ENCODE measurements around the gene ZNF518B.

The ZNF518B gene, protein sequence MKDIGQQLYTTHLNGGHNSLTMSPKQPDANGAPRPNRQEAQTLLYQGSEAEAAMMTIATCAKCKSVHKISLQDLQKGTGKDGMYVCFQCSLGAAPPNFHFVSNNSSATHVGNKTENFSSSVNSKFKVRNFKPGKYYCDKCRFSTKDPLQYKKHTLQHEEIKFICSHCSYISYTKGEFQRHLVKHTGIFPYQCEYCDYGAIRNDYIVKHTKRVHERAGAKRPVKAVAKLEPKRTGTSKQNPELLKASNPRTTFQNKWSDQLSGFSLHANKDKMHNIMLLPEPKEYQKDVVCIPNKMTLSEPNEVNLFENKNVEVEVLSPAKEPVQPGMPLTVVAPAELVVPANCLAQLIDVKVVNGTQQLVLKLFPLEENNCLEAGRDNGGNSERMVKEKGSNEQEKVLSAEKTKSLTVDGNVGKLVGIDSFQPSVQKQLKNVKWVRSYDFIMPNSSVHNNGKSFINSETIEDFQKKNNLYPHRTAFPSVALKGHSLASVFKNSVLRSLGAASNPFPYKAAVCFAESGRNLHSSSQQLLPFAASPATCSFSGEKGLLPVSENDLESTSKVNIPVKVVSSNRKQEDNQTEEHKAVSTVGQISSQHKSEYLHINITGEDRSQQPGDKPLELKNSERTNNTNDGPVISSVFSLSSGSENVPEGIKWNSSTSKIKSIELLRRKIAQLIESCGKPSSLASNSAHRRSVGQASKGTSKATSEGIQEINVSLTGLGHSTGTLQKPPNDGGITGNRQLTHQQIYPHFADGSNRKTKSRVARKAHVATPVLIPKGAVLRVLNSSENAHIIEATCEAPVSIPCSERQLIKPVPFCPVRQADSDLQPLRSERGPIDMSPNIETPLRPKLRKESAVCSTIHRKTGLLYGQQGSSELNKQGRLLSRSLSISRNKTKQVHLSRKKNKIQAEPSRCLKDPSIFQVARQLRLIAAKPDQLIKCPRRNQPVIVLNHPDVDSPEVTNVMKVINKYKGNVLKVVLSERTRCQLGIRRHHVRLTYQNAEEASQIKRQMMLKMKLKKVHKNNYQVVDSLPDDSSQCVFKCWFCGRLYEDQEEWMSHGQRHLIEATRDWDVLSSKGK

GRCh38 chr4:10457255-10457801, at the start of gene ZNF518B:
ZNF518B (minus strand) TSS chr4:10457426; CDS start chr4:10446328, 11,098 bp downstream.
- peak; percentile 36 for DNase-seq

DNA sequence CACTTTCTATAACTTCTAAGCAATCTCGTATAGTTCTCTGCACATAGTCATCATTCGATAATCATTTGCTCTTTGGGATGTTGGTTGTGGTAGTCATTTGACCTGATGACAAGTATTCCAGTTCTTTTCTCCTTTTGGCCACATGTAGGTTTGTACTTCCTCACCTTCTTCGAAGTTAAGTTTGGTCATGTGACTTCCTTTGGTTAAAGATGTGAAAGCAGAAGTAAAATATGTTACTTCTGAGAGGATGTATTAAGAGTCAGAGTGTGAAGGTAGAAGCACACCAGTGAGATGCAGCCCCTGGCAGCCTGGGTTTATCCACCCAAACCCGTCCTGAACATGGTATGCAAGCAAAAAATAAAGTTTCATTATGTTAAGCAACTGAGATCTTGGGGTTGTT, 48.9 kb upstream of the ZNF518B start:
- DNase-seq: no peak

DNA sequence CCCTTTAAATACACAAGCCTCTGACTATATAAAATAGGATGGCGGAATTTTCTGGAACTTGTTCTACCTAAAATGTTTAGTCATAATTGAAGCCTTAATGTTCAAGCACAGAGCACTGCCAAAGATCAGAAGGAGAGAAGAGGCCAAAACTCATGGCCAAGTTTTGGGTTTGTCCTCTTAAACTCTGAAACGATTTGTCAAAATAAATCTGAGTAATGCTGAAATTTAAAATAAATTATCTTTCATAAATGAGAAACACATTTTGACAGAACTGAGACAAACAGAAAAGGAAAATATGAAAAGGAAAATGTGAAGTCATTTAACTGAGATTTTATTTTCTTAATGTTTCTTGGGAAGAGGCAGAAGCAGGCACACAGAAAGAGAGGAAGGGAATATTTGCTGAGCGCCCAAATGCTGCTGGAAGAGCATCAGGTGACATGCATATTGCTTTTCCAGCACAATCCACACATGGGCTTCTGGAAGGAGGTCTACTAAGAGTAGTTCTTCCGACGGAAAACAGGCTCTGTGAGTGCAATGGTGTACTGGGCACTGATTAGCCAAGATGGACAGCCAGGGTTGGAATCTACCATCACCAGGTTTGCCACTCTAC, 47.4 kb upstream of the ZNF518B start:
- DNase-seq: no peak

- no peak for DNase-seq
These were observed 45.5 kb upstream of the ZNF518B start for GRCh38 chr4:10502717-10503116.

DNA sequence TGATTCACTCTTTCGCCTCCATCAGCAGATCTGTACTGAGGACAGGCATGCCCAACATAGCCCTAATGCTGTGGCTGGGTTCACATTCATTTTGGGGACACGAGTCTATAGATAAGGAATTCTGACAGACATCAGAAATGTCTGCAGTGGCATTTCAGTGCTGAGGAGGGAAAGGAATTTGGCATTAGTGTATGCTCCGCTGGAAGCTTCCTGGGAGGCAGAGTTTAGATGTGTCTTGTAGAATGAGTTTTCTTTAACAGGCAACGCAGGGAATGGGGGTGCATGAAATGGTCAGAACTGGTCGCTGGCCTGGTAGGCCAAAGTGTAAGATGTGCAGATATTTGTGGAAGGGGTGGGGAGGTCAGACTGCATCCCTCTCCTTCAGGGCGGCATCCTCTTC, 43.5 kb upstream of the ZNF518B start:
- no peak for DNase-seq

DNA sequence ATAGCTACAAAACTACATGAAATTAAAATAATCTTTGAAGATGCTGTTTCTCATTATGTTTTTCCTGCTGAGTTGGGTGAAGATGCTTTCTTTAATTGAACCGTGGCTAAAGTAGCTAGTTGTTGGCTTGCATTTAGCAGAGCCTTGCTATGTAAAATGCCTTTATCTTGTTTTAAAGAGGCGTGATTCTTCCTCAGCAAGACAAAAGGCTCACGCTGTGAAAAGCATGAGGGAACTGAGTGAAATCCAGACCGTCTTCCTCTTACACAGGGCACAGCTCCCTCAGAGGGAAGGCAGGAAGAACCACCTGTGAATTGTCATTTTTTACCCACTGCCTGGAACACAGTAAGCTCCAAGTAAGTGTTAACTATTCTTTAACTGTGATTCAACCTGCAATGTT, 39.0 kb upstream of the ZNF518B start:
- no peak for DNase-seq

- DNase-seq: no peak
These were observed 38.4 kb upstream of the ZNF518B start for GRCh38 chr4:10495651-10496050.

DNA sequence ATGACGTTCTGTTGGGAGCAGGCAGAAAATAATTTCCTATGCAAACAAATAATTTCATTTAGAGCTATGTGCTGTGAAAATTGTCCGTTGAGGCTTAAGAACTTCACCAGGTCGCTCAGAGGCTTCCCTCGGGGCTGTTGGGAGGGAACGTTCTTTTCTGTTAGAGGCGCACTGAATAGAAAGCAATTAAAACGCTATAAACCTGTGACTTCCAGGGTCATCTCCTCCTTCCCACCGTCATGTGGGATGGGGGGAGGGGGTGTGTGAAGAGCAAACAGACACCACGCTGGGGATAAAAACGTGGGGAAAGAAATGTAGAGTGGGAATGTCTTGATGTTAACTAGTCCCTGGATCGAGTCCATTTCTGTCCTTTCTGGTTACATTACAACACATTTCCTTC, 35.2 kb upstream of the ZNF518B start:
- DNase-seq: no peak

DNA sequence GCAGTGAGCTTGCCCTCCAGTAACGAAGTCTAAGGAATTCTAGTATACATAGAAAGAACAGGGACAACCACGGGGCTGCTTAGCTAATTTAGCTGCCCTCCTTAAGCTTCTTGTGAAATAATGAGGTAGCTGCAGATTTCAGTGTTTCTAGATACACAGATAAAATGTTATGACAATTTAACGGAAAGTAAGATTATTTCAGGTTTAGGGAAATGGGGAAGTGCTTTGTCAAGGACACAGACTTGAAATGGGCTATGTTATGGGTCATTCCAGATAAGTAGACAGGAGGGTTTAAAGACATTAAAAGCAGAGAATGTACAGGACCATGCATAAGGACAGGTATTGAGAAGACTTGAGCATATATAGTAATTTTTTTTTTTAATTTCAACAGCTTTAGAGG, 34.2 kb upstream of the ZNF518B start:
- DNase-seq: no peak

DNA sequence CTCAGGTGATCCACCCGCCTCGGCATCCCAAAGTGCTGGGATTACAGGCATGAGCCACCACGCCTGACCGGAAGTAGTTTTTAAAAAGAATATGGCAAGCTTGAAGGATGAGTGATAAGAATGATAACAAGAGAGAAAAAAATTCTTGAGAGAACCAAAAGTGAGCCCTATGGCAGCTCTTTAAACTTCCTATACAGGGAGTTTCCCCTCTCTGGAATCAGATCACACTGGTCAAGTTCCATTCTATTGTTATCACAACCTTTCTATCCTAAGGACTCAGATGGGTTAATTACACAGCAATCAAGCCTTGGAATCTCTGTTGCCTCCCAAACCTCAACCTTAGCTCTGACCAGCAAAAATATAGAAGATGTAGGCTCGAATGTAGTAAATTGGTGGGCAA, 33.8 kb upstream of the ZNF518B start:
- DNase-seq: no peak

GRCh38 chr4:10482913-10483312, 25.7 kb upstream of the ZNF518B start:
- DNase-seq: no peak

DNA sequence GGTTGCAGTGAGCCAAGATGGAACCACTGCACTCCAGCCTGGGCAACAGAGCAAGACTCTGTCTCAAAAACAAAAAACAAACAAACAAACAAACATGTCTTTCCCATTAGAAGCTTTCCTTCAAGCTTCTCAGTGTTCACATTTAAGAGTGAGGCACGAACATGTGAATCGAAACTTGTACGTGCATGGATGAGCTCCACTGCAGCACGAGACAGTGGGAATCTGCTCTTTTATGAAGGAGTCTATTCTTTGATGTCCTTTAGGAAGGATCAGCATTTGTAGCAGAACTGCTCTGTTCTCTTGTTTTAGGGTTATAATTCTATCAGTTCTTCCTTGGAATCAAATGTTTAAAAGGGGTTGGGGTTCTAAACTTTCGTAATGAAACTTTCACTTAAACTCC, 23.4 kb upstream of the ZNF518B start:
- no peak for DNase-seq

DNA sequence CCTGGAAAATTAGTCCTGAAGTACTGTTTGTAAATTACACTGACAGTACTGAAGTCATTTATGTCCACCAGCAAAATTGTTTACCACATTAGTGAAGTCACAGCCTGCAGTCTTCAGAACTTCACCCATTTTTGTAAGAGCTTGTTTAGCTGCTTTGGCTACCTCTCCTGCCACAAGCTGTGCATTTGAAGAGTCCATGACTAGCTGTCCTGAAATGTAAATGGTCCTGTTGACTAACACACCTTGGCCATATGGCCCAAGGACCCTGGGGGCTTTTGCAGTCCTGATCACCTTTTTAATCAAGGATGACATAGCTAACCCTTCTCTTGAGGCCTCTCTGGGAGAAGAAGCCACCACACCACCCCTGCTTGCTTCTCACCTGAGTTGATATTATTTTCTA, 21.4 kb upstream of the ZNF518B start:
- DNase-seq: no peak

DNA sequence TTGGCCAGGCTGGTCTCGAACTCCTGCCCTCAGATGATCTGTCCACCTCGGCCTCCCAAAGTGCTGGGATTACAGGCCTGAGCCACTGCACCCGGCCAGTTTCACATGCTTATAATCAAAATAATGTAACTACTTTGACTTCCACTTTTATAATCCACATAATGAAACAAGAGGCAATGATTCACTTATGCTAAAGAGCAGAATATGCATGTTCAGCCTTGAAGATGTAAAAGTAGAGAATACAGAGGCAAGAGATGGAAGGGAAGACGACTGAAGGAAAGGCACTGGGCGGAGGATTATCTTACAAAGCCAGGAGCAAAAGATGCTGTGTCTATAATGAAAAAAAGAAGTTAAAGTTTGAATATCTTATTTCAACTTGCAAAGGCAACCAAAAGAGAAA, 13.3 kb upstream of the ZNF518B start:
- no peak for DNase-seq

DNA sequence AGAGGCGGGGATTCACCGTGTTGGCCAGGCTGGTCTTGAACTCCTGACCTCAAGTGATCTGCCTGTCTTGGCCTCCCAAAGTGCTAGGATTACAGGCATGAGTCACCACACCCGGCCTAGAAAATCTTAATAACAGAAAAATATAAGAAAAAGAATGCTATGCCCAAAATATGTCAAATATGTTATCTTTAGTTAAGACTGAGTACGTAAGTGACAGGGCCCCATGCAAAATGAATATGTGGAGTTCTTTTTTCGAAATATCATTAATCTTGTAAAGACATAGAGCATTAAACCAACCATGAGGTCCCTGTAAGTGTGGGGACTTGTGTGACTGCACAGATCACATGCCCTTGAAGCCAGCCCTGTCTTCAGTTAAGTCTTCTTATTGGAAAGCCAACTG, 8.9 kb upstream of the ZNF518B start:
- no peak for DNase-seq

DNA sequence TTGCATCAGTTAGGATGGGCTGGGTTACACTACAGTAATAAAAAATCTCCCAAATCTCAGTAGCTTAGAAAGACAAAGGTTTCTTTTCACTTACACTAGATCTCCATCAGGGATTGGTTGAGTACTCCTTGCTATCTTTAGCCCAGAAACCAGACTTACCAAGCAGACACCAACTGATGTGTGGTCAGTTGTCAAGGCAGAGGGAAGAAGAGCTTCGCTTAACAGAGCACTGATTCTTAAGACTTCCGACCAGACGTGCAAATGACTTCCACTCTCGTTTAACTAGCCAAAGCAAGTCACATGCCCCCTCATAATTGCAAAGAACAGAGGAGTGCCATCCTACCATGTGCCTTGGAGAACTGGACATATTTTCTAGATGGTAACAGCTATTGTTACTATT, 5.7 kb upstream of the ZNF518B start:
- no peak for DNase-seq

- DNase-seq: no peak
These were observed 4.7 kb upstream of the ZNF518B start for GRCh38 chr4:10461850-10462400.

GRCh38 chr4:10461091-10461849, 4.0 kb upstream of the ZNF518B start:
- no peak for DNase-seq

GRCh38 chr4:10460313-10461047, 3.3 kb upstream of the ZNF518B start:
- DNase-seq: no peak

DNA sequence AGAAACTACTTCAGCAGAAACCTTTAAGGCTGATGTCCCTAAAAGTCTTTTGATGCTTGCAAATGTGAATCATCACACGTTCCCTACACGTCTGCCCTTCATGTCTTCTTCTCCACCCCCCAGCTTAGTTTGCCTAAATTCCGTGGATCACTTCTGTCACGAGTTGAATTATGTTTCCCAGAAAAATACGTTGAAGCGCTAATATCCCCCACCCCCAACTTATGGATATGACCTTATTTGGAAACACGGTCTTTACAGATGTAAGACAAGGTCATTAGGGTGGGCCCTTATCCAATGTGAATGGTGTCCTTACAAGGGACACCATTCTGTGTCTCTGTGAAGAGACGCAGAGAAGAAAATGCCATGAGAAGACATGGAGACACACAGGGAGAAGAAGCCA, 2.1 kb upstream of the ZNF518B start:
- DNase-seq: no peak

DNA sequence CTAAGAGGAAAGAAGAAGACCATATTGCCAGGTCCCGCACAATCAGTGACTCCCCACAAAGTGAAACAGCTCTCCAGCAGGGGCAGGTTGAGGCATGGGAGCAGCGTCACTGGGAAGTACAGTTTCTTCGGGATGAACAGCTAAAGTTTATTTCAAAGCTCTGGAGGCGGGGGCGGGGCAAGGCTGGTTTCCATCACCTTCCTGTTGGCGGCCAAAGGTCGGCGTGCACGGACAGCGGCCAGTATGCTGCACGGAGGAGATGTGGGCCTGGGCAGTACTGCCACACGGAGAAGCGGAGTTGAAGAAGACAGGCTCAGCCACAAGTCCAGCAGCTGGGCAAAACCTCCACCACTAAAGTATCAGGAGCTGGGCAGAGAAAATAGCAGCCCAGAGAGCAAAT, 951 bp upstream of the ZNF518B start:
- DNase-seq: no peak
